Loucy (cell line): Measurements from ENCODE around the gene OR52N2.

ENCODE experiments used
- H2AFZ ChIP-seq: fragments of 200-600 bp; sonication (generic); 2 replicates; pipeline ENCODE4 v1.6.0; 2016; ENCODE audit warnings: antibody characterized with exemption, mild to moderate bottlenecking, low read length, moderate library complexity
- H3F3A ChIP-seq: fragments of 200-600 bp; 2 replicates; pipeline ENCODE4 v1.6.0; 2016; ENCODE audit warnings: antibody characterized with exemption, low read depth, mild to moderate bottlenecking
- H3K27me3 ChIP-seq: fragments of 200-600 bp; sonication (generic); 2 replicates; pipeline ENCODE4 v1.6.1; 2014; ENCODE audit warnings: low read length, mild to moderate bottlenecking; ENCODE audit not compliant: insufficient read depth, poor library complexity, severe bottlenecking
- H3K36me3 ChIP-seq: fragments of 200-600 bp; sonication (generic); 2 replicates; pipeline ENCODE4 v1.6.1; 2016; ENCODE audit warnings: low read length; ENCODE audit not compliant: insufficient read depth
- H3K4me1 ChIP-seq: fragments of 200-600 bp; sonication (generic); 2 replicates; pipeline ENCODE4 v1.5.1; 2014; ENCODE audit warnings: low read length, mild to moderate bottlenecking; ENCODE audit not compliant: insufficient read depth, poor library complexity, severe bottlenecking
- H3K4me2 ChIP-seq: fragments of 200-600 bp; sonication (generic); 2 replicates; pipeline ENCODE4 v1.6.0; 2014; ENCODE audit warnings: antibody characterized with exemption, low read length, low read depth, mild to moderate bottlenecking; ENCODE audit not compliant: poor library complexity, severe bottlenecking
- H3K4me3 ChIP-seq: fragments of 200-600 bp; sonication (generic); 2 replicates; pipeline ENCODE4 v1.5.1; 2014; ENCODE audit warnings: low read length, mild to moderate bottlenecking, mixed read lengths; ENCODE audit not compliant: poor library complexity, severe bottlenecking
- H3K79me2 ChIP-seq: fragments of 200-600 bp; sonication (generic); 2 replicates; pipeline ENCODE4 v1.6.1; 2014; ENCODE audit warnings: low read length; ENCODE audit not compliant: insufficient read depth
- H3K9ac ChIP-seq: fragments of 200-600 bp; sonication (generic); 2 replicates; pipeline ENCODE4 v1.6.0; 2014; ENCODE audit warnings: mild to moderate bottlenecking, low read depth, low read length, moderate library complexity; ENCODE audit not compliant: poor library complexity, severe bottlenecking
- H3K9me2 ChIP-seq: fragments of 200-600 bp; sonication (generic); replicated peaks from 2 replicates; pipeline ENCODE4 v1.6.1; 2016; ENCODE audit warnings: low read depth, low read length, mixed read lengths
- H3K9me3 ChIP-seq: fragments of 200-600 bp; sonication (generic); 2 replicates; pipeline ENCODE4 v1.6.1; 2014; ENCODE audit warnings: mild to moderate bottlenecking, antibody characterized with exemption, low read length, low read depth; ENCODE audit not compliant: insufficient read depth
- H4K20me1 ChIP-seq: fragments of 200-600 bp; sonication (generic); 2 replicates; pipeline ENCODE4 v1.6.0; 2014; ENCODE audit warnings: antibody characterized with exemption, low read length, mild to moderate bottlenecking; ENCODE audit not compliant: insufficient read depth, poor library complexity, severe bottlenecking
- EZH2phosphoT487 ChIP-seq: fragments of 200-600 bp; IDR thresholded peaks from 2 replicates; pipeline ENCODE4 v1.6.1; 2018; ENCODE audit warnings: antibody characterized with exemption, mild to moderate bottlenecking, moderate library complexity, borderline replicate concordance
- TF ChIP-seq, protein P1 (sequence below): fragments of 200-600 bp; sonication (generic); conservative IDR thresholded peaks from 2 replicates; pipeline ENCODE4 v1.5.1; 2014; ENCODE audit warnings: mild to moderate bottlenecking, antibody characterized with exemption, low read length

Gene OR52N2

DNA sequence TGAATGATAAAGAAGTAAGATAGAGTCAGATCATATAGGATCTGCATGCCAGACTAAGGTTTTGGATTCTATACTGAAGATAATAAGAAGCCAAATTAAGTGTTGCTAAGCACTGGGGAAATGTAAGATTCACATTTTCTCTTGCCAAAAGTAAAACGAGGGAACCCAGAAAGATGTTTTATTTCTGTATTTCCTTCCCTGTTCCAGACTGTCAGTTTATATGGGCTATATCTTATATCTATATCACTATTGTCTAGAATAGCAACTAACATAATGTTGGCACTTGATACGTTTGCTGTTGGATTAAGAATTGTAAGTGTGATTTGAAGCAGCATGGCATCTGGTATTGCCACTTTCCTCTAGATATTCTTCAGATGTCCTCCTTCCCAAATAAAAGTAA, 24.7 kb downstream of the OR52N2 start:
- no peaks in the 10 kb centered on the region for H3K79me2 ChIP-seq
- H3K4me2 ChIP-seq: no peak overlapping the region
- H3K9me2 ChIP-seq: no peaks in the 10 kb centered on the region
- no peak overlapping the region for H3K4me3 ChIP-seq
- no peak for TF ChIP-seq EZH2phosphoT487
- TF ChIP-seq, protein P1, sequence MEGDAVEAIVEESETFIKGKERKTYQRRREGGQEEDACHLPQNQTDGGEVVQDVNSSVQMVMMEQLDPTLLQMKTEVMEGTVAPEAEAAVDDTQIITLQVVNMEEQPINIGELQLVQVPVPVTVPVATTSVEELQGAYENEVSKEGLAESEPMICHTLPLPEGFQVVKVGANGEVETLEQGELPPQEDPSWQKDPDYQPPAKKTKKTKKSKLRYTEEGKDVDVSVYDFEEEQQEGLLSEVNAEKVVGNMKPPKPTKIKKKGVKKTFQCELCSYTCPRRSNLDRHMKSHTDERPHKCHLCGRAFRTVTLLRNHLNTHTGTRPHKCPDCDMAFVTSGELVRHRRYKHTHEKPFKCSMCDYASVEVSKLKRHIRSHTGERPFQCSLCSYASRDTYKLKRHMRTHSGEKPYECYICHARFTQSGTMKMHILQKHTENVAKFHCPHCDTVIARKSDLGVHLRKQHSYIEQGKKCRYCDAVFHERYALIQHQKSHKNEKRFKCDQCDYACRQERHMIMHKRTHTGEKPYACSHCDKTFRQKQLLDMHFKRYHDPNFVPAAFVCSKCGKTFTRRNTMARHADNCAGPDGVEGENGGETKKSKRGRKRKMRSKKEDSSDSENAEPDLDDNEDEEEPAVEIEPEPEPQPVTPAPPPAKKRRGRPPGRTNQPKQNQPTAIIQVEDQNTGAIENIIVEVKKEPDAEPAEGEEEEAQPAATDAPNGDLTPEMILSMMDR: no peak
- no peak overlapping the region for H2AFZ ChIP-seq
- H3K4me1 ChIP-seq: no peaks in the 10 kb centered on the region
- no peaks in the 10 kb centered on the region for H3F3A ChIP-seq
- H3K27me3 ChIP-seq: no peaks in the 10 kb centered on the region
- H3K9me3 ChIP-seq: no peaks in the 10 kb centered on the region
- no peak overlapping the region for H3K9ac ChIP-seq
- no peaks in the 10 kb centered on the region for H4K20me1 ChIP-seq
- no peaks in the 10 kb centered on the region for H3K36me3 ChIP-seq

DNA sequence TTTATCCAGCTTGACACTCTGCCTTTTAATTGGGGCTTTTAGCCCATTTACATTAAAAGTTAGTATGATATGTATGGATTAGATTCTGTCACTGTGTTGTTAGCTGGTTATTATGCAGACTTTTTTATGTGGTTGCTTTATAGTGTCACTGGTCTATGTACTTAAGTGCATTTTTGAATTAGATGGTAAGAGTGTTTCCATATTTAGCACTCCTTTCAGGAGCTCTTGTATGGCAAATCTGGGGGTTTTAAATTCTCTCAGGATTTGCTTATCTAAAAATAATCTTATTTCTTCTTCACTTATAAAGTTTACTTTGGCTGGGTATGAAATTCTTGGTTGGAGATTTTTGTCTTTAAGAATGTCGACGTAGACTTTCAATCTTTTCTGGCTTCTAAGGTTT, 29.0 kb downstream of the OR52N2 start:
- H3K4me2 ChIP-seq: no peak overlapping the region

GRCh38 chr11:5841797-5842196, 33.1 kb downstream of the OR52N2 start, which contains the start of gene OR52E6:
TSS of gene OR52E6 (minus strand) at chr11:5841897. CDS start at chr11:5841897, 0 bp downstream.
- Histone ChIP-seq H3K4me3 (no peak within 1 kb of the TSS), H2AFZ (no peak within 1 kb of the TSS), H3K4me2 (no peak within 1 kb of the TSS), H3K36me3 (no peaks in the 10 kb centered on the region), H3K9ac (no peak within 1 kb of the TSS), H3K9me2 (no peaks in the 10 kb centered on the region), H3K27me3 (no peaks in the 10 kb centered on the region), H3F3A (no peaks in the 10 kb centered on the region), H4K20me1 (no peaks in the 10 kb centered on the region), H3K4me1 (peaks cover 4% of the 10 kb centered on the region), H3K79me2 (no peaks in the 10 kb centered on the region), H3K9me3 (no peaks in the 10 kb centered on the region)
- TF ChIP-seq, protein P1: no peak
- TF ChIP-seq EZH2phosphoT487: no peak

More for the DNA sequence above, 29.0 kb downstream of the OR52N2 start:
- no peaks in the 10 kb centered on the region for H3K4me1 ChIP-seq
- no peaks in the 10 kb centered on the region for H4K20me1 ChIP-seq
- H3K9ac ChIP-seq: no peak overlapping the region
- no peaks in the 10 kb centered on the region for H3K27me3 ChIP-seq
- H3F3A ChIP-seq: no peaks in the 10 kb centered on the region
- H3K9me2 ChIP-seq: no peaks in the 10 kb centered on the region
- no peaks in the 10 kb centered on the region for H3K9me3 ChIP-seq
- no peaks in the 10 kb centered on the region for H3K36me3 ChIP-seq
- no peaks in the 10 kb centered on the region for H3K79me2 ChIP-seq
- H2AFZ ChIP-seq: no peak overlapping the region
- TF ChIP-seq, protein P1: no peak
- no peak for TF ChIP-seq EZH2phosphoT487
- no peak overlapping the region for H3K4me3 ChIP-seq
